DND-41 (cell line): ENCODE measurements around the gene STRA8.

Experiments
- ATAC-seq: fragments of 200-7000 bp; cut with Tn5 transposase; 3 replicates; pipeline ENCODE4 v1.9.1; 2021; ENCODE audit warnings: low read depth; ENCODE audit not compliant: insufficient read depth
- DNase-seq: peaks from one replicate; pipeline ENCODE4 v3.0.0-alpha.2; 2020
- H2AFZ ChIP-seq: 2 replicates; pipeline ENCODE4 v1.6.0; 2012; ENCODE audit warnings: low read depth, low read length
- H3K27ac ChIP-seq: 2 replicates; pipeline ENCODE4 v1.5.1; 2012; ENCODE audit warnings: low read length, inconsistent platforms
- H3K27me3 ChIP-seq: fragments of 200-600 bp; sonication (generic); 2 replicates; pipeline ENCODE4 v1.6.0; 2012; ENCODE audit warnings: low read length, mild to moderate bottlenecking, inconsistent platforms; ENCODE audit not compliant: insufficient read depth, poor library complexity
- H3K36me3 ChIP-seq: 2 replicates; pipeline ENCODE4 v1.5.1; 2012; ENCODE audit warnings: low read length, inconsistent platforms; ENCODE audit not compliant: insufficient read depth
- H3K4me1 ChIP-seq: 2 replicates; pipeline ENCODE4 v1.5.1; 2012; ENCODE audit warnings: mild to moderate bottlenecking, low read length; ENCODE audit not compliant: insufficient read depth
- H3K4me2 ChIP-seq: 2 replicates; pipeline ENCODE4 v1.6.0; 2012; ENCODE audit warnings: mild to moderate bottlenecking, moderate library complexity, low read length, inconsistent platforms; ENCODE audit not compliant: insufficient read depth
- H3K4me3 ChIP-seq, 2 experiments: fragments of 200-600 bp in 1 of 2; shearing (Covaris generic) in 1 of 2; 2 replicates each; pipeline ENCODE4 v1.5.1; 2012 to 2016; ENCODE audit warnings: inconsistent platforms in 2 of 2, low read length in 2 of 2, mild to moderate bottlenecking in 2 of 2, low read depth in 1 of 2, moderate library complexity in 1 of 2
- H3K79me2 ChIP-seq: 2 replicates; pipeline ENCODE4 v1.6.0; 2012; ENCODE audit warnings: low read length, inconsistent platforms; ENCODE audit not compliant: insufficient read depth
- H3K9ac ChIP-seq: 2 replicates; pipeline ENCODE4 v1.6.0; 2012; ENCODE audit warnings: low read depth, mild to moderate bottlenecking, inconsistent platforms, low read length, moderate library complexity
- H3K9me3 ChIP-seq: 2 replicates; pipeline ENCODE4 v1.5.1; 2012; ENCODE audit warnings: low read length, moderate library complexity, mild to moderate bottlenecking, inconsistent platforms; ENCODE audit not compliant: insufficient read depth, severe bottlenecking
- H4K20me1 ChIP-seq: 2 replicates; pipeline ENCODE4 v1.6.0; 2012; ENCODE audit warnings: low read length; ENCODE audit not compliant: insufficient read depth
- CTCF ChIP-seq: IDR thresholded peaks from 2 replicates; pipeline ENCODE4 v1.5.1; 2012; ENCODE audit warnings: borderline replicate concordance, low read length, moderate library complexity, mild to moderate bottlenecking; ENCODE audit not compliant: poor library complexity, severe bottlenecking; ENCODE audit errors: extremely low read depth
- EZH2 ChIP-seq: IDR thresholded peaks from 3 replicates; pipeline ENCODE4 v1.6.1; 2012; ENCODE audit warnings: borderline replicate concordance, low read depth, mild to moderate bottlenecking, moderate library complexity, low read length, inconsistent platforms; ENCODE audit not compliant: severe bottlenecking

The STRA8 gene

GRCh38 chr7:135257790-135258189, 24.2 kb downstream of the STRA8 start:
- Histone ChIP-seq H3K36me3 (no peaks in the 10 kb centered on the region), H3K9me3 (no peaks in the 10 kb centered on the region), H3K4me1 (peaks cover 8% of the 10 kb centered on the region; the same call in 1 of the 2 replicates), H3K9ac (no peak overlapping the region), H4K20me1 (no peaks in the 10 kb centered on the region), H3K4me3 (no peak overlapping the region), H3K4me2 (no peak overlapping the region), H3K79me2 (no peaks in the 10 kb centered on the region), H2AFZ (no peak overlapping the region), H3K27ac (no peak overlapping the region), H3K27me3 (no peaks in the 10 kb centered on the region)
- no peak for ATAC-seq
- TF ChIP-seq EZH2 (no peak), CTCF (no peak)
- no peak for DNase-seq

- Histone ChIP-seq H3K79me2 (no peaks in the 10 kb centered on the region), H3K4me1 (peaks cover 8% of the 10 kb centered on the region; the same call in 1 of the 2 replicates), H3K4me3 (no peak overlapping the region), H3K36me3 (no peaks in the 10 kb centered on the region), H3K27me3 (no peaks in the 10 kb centered on the region), H3K27ac (no peak overlapping the region), H4K20me1 (no peaks in the 10 kb centered on the region), H3K4me2 (no peak overlapping the region), H2AFZ (no peak overlapping the region), H3K9me3 (peaks cover 7% of the 10 kb centered on the region), H3K9ac (no peak overlapping the region)
- TF ChIP-seq CTCF (no peak), EZH2 (no peak)
- DNase-seq (no peak), ATAC-seq (no peak)
Observed at GRCh38 chr7:135258585-135258984, 24.9 kb downstream of the STRA8 start.

- Histone ChIP-seq H3K4me1 (no peaks in the 10 kb centered on the region), H4K20me1 (no peaks in the 10 kb centered on the region), H3K9me3 (peaks cover 15% of the 10 kb centered on the region), H3K36me3 (no peaks in the 10 kb centered on the region), H3K4me3 (no peak overlapping the region), H3K27me3 (no peaks in the 10 kb centered on the region), H3K4me2 (no peak overlapping the region), H3K9ac (no peak overlapping the region), H2AFZ (no peak overlapping the region), H3K79me2 (no peaks in the 10 kb centered on the region), H3K27ac (no peak overlapping the region)
- ATAC-seq (no peak), DNase-seq (no peak)
- TF ChIP-seq EZH2: no peak
- no peak for TF ChIP-seq CTCF
Observed at GRCh38 chr7:135259702-135260101, 26.1 kb downstream of the STRA8 start.

GRCh38 chr7:135260470-135260869, 26.8 kb downstream of the STRA8 start:
- H4K20me1 ChIP-seq: no peaks in the 10 kb centered on the region
- H3K9me3 ChIP-seq: peaks cover 15% of the 10 kb centered on the region
- no peak for TF ChIP-seq CTCF
- H3K9ac ChIP-seq: no peak overlapping the region
- no peaks in the 10 kb centered on the region for H3K27me3 ChIP-seq
- ATAC-seq (no peak), DNase-seq (no peak)
- H2AFZ ChIP-seq: no peak overlapping the region
- H3K4me1 ChIP-seq: no peaks in the 10 kb centered on the region
- H3K79me2 ChIP-seq: no peaks in the 10 kb centered on the region
- no peak overlapping the region for H3K4me2 ChIP-seq
- H3K4me3 ChIP-seq: no peak overlapping the region
- no peaks in the 10 kb centered on the region for H3K36me3 ChIP-seq
- no peak overlapping the region for H3K27ac ChIP-seq
